MCF 10A (cell line): ENCODE data around the gene SLC5A10. TPM values are rescaled to one million over a fixed set of nuclear protein-coding genes. Genes with fewer than 3 reads are reported as not detected.

Experiments
- BruUV-seq: library from RNA; stranded (reverse); fragments of 400-500 nt; replicated peaks from 2 replicates; lab custom pipeline; 2021; lab: Mats Ljungman, UMichigan
- CTCF ChIA-PET: fragments of 300-600 bp; sonication (Branson Sonifier 250); formaldehyde crosslinking; extraction: SDS; loops from one replicate; lab custom pipeline; 2021; ENCODE audit warnings: antibody characterized with exemption, inconsistent platforms; lab: Yijun Ruan, JAX
- POLR2A ChIA-PET: fragments of 300-600, 350-650 bp; sonication (Branson Sonifier 250); formaldehyde crosslinking; extraction: SDS; loops from one replicate; lab custom pipeline; 2020; ENCODE audit warnings: antibody characterized with exemption, inconsistent platforms; lab: Yijun Ruan, JAX
- DNase-seq: peaks from one replicate; pipeline ENCODE4 v3.0.0-alpha.2; 2018; ENCODE audit not compliant: unreplicated experiment
- H3K27ac Mint-ChIP-seq: one replicate; pipeline ENCODE4 v1.8.0; 2022; ENCODE audit warnings: mild to moderate bottlenecking, low read depth, mixed read lengths; ENCODE audit not compliant: unreplicated experiment
- H3K27me3 Mint-ChIP-seq: one replicate; pipeline ENCODE4 v1.8.0; 2022; ENCODE audit warnings: mixed read lengths; ENCODE audit not compliant: insufficient read depth, unreplicated experiment
- H3K36me3 Mint-ChIP-seq: one replicate; pipeline ENCODE4 v1.8.0; 2022; ENCODE audit warnings: mild to moderate bottlenecking, moderate library complexity, mixed read lengths; ENCODE audit not compliant: insufficient read depth, unreplicated experiment
- H3K4me1 Mint-ChIP-seq: one replicate; pipeline ENCODE4 v1.8.0; 2022; ENCODE audit warnings: mixed read lengths; ENCODE audit not compliant: insufficient read depth, unreplicated experiment
- H3K4me3 Mint-ChIP-seq: one replicate; pipeline ENCODE4 v1.8.0; 2022; ENCODE audit warnings: mild to moderate bottlenecking, moderate library complexity, mixed read lengths; ENCODE audit not compliant: unreplicated experiment
- H3K9me3 Mint-ChIP-seq: one replicate; pipeline ENCODE4 v1.8.0; 2022; ENCODE audit warnings: mixed read lengths; ENCODE audit not compliant: unreplicated experiment
- intact Hi-C: fragments of 100-400 bp; cut with micrococcal nuclease; formaldehyde crosslinking; loops from 2 replicates; pipeline ENCODE4 v1.14.1; 2022
- total RNA-seq: library from RNA; stranded (reverse); gene quantifications from 2 replicates; pipeline ENCODE4 v1.2.3, GENCODE V29; 2022
- TF ChIP-seq, protein P1 (sequence below): fragments of 200-600 bp; IDR thresholded peaks from one replicate; pipeline ENCODE4 v1.8.0; 2022; ENCODE audit warnings: antibody characterized with exemption, mild to moderate bottlenecking; ENCODE audit not compliant: unreplicated experiment

SLC5A10 gene
- total RNA-seq, 1 experiment from 2014 or later = 0.16 TPM

DNA sequence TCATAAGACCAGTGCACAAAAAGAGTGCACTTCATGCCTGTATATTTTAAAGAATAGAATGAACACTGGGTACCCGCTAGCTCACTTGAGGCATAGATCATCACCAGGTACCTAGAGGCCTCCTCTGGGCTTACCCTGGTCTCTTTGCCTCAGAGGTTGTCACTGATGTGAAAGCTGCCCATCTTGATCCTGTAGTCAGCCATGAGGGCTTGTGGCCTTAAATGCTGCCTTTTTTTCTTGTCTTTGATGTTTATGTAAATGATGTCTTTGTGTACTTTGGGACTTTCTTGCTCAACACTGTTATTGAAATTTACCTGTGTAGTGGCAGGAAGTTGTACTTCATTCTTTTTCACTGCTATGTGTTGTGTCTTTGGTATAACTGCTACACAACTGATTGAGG, 26.8 kb upstream of the SLC5A10 start:
- POLR2A ChIA-PET = interaction anchor here (0.6 kb wide), 2 partner anchors 9 to 1058 kb away, joined by 3 to 4 read pairs; no protein-coding TSS in a partner anchor
- DNase-seq = no peak
- BruUV-seq = no TSS peak
- intact Hi-C loops = no loop called here
- Mint-ChIP-seq H3K4me3 (no peak overlapping the region), H3K27ac (no peak overlapping the region), H3K9me3 (no peaks in the 10 kb centered on the region), H3K36me3 (peaks cover 56% of the 10 kb centered on the region), H3K27me3 (no peaks in the 10 kb centered on the region), H3K4me1 (no peaks in the 10 kb centered on the region)
- TF ChIP-seq, protein P1, sequence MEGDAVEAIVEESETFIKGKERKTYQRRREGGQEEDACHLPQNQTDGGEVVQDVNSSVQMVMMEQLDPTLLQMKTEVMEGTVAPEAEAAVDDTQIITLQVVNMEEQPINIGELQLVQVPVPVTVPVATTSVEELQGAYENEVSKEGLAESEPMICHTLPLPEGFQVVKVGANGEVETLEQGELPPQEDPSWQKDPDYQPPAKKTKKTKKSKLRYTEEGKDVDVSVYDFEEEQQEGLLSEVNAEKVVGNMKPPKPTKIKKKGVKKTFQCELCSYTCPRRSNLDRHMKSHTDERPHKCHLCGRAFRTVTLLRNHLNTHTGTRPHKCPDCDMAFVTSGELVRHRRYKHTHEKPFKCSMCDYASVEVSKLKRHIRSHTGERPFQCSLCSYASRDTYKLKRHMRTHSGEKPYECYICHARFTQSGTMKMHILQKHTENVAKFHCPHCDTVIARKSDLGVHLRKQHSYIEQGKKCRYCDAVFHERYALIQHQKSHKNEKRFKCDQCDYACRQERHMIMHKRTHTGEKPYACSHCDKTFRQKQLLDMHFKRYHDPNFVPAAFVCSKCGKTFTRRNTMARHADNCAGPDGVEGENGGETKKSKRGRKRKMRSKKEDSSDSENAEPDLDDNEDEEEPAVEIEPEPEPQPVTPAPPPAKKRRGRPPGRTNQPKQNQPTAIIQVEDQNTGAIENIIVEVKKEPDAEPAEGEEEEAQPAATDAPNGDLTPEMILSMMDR = no peak
- CTCF ChIA-PET = no interaction called here

GRCh38 chr17:18928628-18929125, 23.3 kb upstream of the SLC5A10 start:
- POLR2A ChIA-PET = no interaction called here
- Mint-ChIP-seq H3K4me3 (no peak overlapping the region), H3K27me3 (no peaks in the 10 kb centered on the region), H3K36me3 (peaks cover 78% of the 10 kb centered on the region), H3K9me3 (no peaks in the 10 kb centered on the region), H3K27ac (no peak overlapping the region), H3K4me1 (no peaks in the 10 kb centered on the region)
- TF ChIP-seq, protein P1 = no peak
- intact Hi-C loops = no loop called here
- BruUV-seq = no TSS peak
- CTCF ChIA-PET = interaction anchor here (0.8 to 1.2 kb wide), 2 partner anchors 32 to 759 kb away, joined by 3 read pairs; no protein-coding TSS in a partner anchor
- DNase-seq = no peak

DNA sequence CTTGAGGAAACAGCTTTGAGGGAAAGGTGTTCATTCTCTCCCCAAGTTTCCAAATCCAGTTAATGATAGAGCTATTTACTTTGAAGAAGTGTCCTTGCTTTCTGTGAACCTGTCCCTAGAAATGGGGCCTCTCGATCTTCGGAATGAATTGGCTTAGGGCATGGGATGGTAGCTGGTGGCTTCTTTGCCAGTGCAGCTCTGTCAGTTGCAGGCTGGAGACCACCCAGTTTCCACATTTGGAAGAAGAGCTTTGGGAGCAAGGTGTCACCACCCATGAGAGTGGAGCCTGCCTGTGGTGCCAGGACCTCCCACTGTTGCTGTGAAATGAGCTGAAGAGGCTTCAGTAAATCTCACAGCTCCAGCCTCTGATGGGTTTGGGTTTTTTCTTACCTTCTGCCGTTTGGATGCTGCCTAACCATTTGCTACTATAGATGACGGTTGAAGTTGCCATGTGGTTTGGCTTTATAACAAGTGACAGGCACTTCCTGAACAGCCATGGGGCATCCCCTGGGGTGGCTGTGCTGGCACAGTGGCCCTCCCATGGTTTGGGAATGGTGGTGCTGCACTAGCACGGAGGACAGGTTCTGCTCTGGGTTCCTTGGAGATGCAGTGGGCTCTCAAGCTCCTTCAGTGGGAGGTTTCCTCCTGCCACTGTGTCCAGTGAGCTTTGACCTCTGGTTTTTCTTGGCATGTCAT, 19.5 kb upstream of the SLC5A10 start:
- intact Hi-C loops = no loop called here
- POLR2A ChIA-PET = interaction anchor here (0.7 to 1.1 kb wide), 2 partner anchors 9 to 25 kb away, joined by 3 read pairs; no protein-coding TSS in a partner anchor
- CTCF ChIA-PET = no interaction called here
- Mint-ChIP-seq H3K9me3 (no peaks in the 10 kb centered on the region), H3K4me3 (no peak overlapping the region), H3K27me3 (no peaks in the 10 kb centered on the region), H3K36me3 (peaks cover 49% of the 10 kb centered on the region), H3K4me1 (no peaks in the 10 kb centered on the region), H3K27ac (no peak overlapping the region)
- TF ChIP-seq, protein P1 = no peak
- no TSS peak for BruUV-seq
- no peak for DNase-seq
